ENCODE results near the gene COL6A1.

COL6A1 gene, protein sequence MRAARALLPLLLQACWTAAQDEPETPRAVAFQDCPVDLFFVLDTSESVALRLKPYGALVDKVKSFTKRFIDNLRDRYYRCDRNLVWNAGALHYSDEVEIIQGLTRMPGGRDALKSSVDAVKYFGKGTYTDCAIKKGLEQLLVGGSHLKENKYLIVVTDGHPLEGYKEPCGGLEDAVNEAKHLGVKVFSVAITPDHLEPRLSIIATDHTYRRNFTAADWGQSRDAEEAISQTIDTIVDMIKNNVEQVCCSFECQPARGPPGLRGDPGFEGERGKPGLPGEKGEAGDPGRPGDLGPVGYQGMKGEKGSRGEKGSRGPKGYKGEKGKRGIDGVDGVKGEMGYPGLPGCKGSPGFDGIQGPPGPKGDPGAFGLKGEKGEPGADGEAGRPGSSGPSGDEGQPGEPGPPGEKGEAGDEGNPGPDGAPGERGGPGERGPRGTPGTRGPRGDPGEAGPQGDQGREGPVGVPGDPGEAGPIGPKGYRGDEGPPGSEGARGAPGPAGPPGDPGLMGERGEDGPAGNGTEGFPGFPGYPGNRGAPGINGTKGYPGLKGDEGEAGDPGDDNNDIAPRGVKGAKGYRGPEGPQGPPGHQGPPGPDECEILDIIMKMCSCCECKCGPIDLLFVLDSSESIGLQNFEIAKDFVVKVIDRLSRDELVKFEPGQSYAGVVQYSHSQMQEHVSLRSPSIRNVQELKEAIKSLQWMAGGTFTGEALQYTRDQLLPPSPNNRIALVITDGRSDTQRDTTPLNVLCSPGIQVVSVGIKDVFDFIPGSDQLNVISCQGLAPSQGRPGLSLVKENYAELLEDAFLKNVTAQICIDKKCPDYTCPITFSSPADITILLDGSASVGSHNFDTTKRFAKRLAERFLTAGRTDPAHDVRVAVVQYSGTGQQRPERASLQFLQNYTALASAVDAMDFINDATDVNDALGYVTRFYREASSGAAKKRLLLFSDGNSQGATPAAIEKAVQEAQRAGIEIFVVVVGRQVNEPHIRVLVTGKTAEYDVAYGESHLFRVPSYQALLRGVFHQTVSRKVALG

DNA sequence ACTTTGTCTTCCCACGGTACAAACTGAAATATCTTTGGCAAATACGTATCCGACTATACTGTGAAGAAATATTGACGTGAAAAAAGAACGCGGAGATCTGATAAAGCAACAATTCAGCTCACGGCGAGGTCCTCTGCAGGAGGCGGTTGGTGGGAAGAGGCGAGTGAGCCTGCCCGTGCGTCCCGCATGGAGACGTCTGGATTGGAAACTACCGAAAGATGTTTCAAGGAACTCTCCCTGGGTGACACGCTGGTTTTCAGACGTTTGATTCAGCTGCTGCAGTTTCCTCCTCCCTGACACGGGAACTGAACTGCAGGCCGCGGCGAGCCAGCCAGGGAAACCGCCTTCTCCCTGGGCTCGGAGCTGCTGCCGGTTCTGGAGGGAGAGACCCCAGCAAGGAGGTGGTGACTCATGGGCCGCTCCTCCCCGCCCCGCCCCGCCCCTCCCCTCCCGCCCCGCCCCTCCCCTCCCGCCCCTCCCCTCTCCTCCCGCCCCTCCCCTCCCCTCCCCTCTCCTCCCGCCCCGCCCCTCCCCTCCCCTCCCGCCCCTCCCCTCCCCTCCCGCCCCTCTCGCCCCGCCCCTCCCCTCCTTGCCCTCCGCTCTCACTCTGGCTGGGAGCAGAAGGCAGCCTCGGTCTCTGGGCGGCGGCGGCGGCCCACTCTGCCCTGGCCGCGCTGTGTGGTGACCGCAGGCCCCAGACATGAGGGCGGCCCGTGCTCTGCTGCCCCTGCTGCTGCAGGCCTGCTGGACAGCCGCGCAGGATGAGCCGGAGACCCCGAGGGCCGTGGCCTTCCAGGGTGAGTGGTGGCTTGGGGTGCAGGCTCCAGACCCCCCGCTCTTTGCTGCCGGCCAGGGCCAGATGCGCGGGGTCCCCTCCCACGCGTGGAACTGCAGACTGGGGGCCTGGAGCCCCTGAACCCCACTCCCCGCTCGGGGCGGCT is at the start of gene COL6A1:
COL6A1 (plus strand) TSS at position 620 of the 941 bp plus-strand sequence; CDS start at position 701, 81 bp downstream.
- peak; percentile 93 for DNase-seq (ENCODE audit: low read depth)

DNA sequence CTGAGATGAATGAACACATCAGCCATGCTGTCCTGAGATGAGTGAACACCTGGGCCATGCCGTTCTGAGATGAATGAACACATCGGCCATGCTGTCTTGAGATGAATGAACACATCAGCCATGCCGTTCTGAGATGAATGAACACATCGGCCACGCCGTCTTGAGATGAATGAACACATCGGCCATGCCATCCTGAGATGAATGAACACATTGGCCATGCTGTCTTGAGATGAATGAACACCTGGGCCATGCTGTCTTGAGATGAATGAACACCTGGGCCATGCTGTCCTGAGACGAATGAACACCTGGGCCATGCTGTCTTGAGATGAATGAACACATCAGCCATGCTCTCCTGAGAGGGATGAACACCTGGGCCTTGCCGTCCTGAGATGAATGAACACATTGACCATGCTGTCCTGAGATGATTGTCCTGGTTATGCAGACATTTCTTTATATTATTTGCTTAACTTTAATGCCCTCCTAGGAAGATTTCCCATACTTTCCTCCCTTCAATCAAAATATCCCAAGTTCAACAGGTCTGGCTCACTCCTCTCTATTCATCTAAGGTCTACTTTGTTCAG is 48.6 kb upstream of the COL6A1 start:
- DNase-seq (ENCODE audit: low read depth): no peak

DNA sequence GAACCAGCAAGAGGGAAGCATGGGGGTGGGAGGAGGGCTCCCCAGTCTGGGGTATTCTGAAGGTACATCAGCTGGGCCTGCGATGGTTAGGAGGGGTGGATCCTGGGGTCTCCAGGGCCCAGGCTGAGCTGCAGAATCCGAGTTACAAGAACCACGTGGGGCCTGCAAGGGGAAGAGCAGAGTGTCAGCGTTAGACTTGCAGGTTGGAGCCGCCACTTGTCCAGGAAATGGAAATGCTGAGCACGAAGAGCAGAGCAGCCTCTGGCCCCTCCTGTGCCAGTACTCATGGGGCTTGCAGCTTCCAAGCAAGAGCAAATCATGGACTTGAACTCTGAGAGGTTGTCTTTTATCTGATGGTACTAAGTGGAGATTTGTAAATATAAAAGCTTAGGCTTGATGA is 47.5 kb upstream of the COL6A1 start:
- no peak for DNase-seq (ENCODE audit: low read depth)

DNA sequence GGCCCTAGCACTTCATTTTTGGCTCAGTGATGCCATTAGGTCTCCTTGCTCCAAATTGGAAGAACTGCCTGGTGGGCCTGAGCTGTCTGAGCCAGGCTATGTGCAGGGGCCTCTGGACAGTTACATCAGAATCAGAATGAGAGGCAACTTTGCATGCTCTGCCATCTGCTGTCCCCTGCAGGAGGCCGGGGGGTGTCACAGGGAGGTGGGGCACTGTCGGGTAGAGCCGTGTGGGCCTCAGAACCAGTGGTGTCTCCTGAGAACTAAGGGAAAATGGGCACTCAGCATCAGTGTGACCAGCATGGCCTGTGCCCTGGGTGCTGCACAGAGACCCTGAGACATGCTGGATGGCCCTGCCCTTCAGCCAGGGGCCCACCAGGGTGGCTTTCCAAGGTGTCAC is 47.0 kb upstream of the COL6A1 start:
- no peak for DNase-seq (ENCODE audit: low read depth)

DNA sequence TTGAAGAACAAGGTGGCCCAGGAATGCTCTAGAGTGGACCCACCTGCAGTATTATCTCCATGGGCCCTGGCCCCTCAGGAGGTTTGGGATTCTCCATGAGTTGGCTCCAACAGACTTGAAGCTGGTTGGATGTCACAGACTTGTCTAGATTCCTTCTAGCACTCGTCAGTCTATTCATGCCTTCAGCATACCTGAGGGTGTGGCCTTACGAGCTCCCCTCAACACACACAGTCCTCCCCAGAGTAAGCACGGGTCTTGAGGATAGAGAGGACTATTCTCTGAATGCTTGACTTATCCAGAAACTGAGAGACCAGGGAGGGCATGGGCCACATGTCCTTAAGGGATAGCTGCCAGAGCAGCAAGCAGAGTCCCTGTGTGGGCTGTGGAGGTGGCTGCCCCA is 45.9 kb upstream of the COL6A1 start:
- no peak for DNase-seq (ENCODE audit: low read depth)

DNA sequence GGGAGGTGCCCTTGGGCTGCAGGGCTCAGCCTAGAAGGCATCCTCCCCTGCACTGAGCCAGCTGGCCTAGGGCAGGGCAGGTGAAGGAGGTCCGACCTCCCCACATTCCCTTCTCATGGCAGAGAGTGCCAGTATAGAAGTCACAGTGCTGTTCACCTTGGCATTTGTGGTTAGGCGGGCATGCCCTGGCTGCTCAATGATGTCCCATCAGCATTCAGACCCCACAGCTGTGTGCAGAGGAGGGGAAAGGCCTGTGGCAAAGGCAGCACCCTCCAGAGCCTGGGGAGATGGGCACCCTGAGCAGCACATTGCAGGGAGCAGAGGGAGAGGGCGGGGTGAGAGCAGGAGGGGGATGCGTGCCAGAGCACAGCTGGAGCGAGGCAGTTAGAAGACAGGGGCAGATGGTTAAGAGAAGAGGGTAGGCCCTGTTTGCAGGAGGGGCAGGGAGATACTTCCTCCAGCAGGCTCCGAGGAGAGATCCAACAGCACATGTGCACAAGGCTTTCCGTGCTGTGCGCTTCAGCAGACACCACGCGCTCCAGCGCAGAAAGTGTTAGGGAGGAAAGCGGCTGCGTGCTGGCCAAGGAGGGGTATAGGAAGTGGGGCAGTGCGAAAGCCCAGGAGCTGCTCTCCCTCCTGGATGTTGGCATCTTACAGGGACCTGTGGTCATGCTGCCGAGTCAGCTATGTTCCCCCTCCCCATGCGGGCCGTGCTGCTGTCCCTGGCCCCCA is 43.7 kb upstream of the COL6A1 start:
- DNase-seq (ENCODE audit: low read depth): no peak

DNA sequence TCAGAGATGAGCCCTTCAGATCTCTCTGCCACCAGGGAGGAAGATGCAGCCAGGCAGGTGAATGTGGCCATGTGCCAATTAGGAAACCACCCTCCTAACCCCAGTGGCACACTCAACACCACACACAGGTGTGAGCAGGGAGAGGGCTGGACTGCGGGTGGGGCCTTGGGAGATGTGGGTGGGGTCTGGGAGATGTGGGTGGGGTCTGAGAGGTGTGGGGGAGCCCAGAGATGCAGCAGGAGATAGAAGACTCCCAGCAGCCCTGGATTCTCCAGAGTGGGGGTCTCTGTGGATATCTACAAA is 43.2 kb upstream of the COL6A1 start:
- DNase-seq (ENCODE audit: low read depth): no peak

DNA sequence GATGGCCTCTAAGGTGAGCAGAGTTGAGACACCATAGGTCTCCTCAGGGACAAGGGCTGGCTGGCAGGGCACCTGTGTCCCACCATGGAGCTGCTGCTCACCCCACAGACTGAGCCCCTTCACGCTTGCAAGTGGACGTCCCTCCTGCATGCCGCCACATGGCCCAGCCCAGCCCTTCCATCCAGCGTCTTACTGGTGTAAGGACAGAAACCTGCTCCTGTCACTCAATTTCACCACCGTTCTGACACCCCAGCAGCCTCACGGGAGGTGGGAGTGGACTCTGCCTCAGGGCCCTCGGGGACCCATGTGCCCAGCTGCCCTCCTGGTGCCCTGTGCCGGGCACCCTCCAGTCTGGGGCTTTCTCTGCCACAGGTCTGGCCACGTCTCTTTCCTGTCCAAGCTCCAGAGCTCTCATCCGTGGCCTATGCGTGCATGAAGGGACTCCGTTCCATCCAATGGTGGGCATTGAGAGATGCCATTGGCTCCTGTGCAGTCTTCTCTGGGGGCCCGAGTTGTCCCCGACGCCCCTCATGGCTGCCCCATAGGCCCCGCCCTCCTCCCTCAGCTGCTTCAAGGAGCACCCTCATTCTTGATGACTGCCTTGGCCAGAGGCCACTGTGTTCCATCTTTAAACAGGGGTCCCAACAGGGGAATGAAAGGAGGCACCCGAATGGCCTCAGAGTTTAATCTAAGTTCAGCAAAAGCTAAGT is 42.6 kb upstream of the COL6A1 start:
- no peak for DNase-seq (ENCODE audit: low read depth)

DNA sequence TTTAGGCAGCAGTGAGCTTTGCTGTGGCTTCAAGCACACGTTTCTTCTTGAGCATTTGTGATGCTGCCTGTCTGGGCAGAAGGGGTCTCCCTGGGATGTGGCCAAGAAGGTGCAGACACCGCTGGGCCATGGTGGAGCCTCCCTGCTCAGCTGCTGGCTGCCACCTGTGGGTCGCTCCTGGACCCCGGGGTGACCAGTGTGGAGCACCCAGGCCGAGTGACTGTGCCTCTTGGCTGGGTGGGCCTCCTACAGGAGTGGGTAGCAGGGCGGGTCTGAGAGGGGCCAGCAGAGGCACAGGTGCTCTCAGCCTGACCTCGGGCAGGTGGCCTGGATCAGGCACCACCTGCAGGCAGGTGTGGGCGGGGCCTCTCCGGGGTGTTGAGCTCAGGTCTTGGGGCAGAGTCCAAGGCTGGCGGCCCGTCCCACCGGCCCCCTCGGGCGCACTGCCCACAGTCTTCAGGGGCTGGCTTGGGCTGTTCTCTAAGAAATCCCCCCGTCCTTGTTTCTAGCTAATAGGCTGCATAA is 42.0 kb upstream of the COL6A1 start:
- DNase-seq (ENCODE audit: low read depth): no peak

DNA sequence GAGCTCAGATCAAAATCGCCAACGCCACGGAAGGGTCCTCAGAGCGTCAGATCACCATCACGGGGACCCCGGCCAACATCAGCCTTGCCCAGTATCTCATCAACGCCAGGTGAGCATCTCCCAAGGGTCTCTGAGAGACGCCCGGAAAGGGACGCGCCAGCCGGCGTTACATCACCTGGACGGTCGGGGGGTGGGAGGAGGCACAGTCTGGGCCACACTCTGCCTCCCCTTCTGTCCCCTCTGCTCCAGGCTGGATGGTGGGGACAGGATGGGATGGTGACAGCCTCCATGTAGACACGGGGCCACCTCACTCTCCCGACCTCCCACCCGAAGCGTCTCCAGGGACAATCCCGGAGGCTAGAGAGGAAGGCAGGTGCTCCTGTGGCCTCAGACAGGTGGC is 41.5 kb upstream of the COL6A1 start:
- DNase-seq (ENCODE audit: low read depth): no peak

DNA sequence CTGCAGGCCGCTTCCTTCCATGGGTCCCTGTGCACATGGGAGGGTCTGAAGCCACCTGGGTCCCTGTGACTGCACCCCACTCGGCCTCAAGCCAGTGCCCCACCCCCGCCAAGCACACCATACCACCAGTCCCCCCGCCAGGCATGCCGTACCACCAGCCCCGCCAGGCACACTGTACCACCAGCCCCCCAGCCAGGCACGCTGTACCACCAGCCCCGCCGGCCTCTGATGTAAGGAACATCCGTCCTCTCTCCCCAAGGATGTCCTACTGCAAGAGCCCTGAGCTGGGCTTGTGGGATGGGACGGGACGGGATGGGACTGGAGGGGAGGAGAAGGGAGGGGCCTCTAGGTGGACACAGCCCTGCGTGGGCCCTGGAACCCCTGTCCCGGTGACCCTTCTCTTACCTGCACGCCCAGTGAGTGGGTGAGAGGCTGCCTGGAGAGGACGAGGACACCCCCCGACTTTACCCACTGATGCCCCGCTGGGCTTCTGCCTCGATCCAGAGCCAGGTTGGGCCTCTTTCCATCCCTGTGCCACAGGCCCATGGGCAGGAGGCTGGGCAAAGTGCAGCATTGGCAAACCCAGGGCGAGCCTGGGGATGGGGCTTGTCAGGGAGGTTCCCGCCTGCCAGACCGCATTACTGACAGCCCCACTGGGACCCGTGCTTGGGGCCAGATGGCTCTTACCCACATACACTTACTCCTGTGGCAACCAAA is 40.8 kb upstream of the COL6A1 start:
- DNase-seq (ENCODE audit: low read depth): no peak

DNA sequence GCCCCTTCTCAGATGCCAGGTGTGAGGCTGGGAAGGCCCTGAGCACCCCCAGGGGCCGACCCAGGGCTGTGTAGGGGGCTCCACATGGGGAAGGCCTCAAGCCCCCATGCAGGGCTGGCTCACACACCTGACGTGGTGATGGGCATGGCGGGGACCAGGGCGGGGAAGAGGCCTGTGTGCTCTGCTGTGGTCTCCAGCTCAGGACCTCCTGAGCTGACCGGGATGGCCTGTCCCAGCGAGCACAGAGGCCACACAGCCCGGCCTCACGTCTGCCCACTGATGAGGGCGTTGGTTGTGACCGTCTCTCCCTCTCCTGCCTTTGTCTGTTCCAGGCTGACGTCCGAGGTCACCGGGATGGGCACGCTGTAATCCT is 40.2 kb upstream of the COL6A1 start:
- no peak for DNase-seq (ENCODE audit: low read depth)

DNA sequence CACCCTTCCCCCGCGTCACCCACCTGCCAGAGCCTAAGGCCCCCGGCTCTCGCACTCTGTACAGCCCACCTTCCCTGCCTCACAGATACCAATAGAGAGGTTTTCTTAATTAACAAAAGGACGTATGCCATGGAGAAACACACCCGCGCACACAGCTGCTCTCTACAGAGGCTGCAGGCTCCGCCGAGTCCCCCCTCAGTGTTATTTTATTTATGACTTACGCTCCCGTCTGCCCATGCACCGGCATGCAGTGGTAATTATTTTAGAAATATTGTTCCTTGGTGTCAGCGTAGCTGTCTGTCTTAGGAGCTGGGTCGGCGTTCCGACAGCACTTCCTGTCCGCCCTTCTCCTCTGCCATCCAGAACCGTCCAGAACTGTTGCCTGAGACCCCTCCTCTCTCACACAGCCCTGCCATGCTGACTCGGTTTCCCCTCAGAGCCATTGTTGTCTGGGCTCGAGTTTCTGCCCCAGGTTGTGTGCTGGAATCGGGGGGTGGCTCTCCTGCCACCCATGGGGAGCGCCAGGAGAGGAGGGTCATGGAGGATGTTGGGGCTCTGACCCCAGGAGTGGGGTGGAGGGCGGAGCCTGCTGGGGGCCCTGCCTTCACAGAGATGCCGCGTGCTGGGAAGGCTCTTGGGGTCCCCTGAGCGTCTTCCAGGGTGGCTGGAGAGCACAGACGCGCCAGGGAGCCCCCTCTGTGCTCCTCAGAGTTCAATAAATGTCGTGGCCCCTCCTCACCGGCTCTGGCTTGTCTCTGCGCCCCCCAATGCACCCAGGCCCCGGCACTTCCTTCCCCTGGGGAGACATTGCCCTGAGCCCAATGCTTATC is 39.6 kb upstream of the COL6A1 start:
- no peak for DNase-seq (ENCODE audit: low read depth)

DNA sequence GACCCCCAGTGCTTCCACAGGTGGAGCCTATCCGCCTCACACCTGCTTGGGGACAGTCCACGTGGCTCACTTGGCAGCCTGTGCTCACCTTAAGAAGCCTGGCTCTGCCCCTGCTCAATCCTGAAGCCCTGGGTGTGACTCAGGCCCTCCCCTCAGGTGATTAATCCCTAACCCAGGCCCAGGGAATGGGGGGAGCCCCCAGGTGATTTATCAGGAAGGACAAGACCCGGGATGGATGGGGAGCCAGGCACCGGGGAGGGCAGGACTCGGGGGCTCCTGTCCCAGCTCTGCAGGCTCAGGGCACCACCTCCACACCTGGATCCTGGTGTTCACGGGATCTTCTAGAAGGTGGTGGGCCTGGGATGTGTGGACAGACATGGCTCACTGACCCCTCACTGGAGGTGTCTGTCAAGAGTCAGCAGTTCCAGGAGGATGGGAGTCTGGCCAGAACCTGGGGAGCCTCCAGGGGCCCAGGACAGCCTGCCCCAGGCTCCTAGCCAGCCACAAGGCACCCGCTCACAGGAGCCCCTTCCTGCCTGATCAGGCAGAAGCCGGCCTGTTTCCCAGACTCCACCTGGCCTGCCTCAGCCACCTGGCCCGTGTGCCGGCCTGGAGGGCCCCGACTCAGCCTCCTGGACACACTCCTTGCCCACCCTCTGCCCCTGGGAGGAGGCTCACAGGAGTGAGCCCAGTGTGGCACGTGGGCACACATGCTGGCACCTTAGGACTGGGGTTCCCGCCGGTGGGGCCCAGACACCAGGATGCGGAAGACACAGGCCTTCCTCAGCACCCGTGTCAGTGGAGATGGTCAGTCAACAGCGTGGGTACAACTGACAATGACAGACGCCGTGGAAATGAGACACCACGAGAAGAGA is 38.6 kb upstream of the COL6A1 start:
- DNase-seq (ENCODE audit: low read depth): no peak

DNA sequence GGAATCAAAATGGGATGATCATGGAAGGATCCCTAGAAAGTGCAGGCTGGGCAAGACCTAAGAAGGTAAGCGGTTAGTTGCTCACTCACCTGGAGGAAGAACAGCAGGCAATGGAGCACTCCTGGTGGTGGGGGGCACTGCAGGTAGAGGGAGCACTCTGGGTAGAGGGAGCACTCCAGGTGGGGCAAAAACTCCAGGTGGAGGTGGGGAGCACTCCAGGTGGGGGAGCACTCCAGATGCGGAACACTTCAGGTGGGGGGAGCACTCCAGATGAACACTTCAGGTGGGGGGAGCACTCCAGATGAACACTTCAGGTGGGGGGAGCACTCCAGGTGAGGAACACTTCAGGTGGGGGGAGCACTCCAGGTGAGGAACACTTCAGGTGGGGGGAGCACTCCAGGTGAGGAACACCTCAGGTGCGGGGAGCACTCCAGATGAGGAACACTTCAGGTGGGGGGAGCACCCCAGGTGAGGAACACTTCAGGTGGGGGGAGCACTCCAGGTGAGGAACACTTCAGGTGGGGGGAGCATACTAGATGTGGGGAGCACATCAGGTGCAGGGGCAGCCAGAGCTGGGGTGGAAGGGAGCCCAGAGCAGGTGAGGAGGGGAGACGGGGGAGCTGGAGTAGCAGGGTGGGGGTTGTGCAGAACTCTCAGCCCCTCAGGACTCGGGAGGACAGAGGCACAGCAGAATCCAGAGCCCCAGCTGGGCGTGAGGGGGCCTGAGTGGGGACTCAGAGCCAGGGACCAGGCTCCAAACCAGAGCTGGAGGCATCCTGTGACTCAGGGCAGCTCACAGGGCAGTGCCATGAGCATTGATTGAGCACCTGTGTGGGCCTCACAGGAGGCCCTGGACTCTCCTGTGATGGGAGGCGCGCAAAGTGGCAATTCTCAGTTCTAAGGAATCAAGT is 37.7 kb upstream of the COL6A1 start:
- no peak for DNase-seq (ENCODE audit: low read depth)

DNA sequence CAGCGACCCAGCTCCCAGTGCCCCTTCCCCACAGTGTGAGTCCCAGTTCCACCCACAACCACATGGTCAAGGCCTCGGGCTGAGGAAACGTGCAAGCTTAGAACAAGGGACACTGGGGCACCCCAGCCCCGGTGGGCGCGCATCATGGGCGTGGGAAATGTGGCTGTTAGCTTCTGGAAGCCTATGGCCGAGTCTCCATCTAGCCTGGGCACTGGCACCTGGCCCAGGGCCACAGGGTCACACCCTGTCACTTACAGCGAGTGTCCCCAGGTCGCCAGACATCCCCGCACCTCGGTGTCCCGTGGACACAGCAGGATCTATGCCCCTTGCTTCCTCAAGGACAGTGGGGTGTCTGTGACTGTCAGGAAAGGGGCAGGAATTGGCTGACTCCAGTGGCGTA is 37.0 kb upstream of the COL6A1 start:
- DNase-seq (ENCODE audit: low read depth): no peak
